Suppressor macrophage (primary cell): ENCODE data around the gene ZNF662.

Experiments
- DNase-seq, 4 experiments: peaks; one replicate each; pipeline ENCODE4 v3.0.0-alpha.2; 2020 to 2022
- total RNA-seq, 17 experiments: gene quantifications; one replicate each; lab custom pipeline; 2026; ENCODE audit warnings: mixed read lengths in 6 of 17, inconsistent platforms in 3 of 17; lab: John Stamatoyannopoulos, UW

ZNF662 gene
- 0 to 1.9 (median 0.08) reads per million in 17 experiments for total RNA-seq

DNA sequence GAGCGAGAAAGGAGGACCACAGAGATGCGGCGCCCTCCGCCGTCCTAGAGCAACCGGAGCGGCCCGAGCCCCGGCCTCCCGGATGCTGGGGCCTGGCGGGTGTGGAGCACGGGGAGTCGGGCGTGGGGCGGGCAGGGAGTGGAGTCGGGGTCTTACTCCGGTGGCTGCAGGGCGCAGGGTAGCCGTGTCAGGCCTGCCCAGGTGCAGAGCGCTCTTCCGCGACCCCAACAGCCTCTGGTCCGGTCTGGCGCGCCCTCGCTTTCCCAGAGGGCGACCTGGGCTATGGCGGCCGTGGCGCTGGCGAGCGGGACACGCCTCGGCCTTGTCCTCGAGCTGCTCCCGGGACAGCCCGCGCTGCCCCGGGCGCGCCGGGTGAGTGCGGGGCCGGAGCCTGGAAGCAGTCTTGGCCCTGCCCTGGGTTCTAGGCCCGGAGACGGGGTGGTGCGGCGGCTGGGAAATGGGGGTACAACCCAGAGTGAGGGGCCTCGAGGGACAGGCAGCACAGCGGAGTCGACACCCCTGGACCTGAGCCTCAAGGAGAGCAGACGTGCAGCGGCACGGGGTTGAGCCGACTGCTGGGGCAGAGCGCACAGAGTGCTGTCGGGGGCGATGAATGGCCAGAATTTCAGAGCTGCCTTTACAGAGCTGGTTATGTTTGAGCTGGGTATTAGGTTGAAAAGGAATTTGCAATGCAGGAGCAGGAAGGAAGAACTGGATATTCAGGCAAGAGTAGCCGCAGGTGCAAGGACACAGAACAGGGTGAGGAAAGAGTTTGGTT, at the start of gene ZNF662:
Gene ZNF662, plus strand, starts transcription at position 73 of the 778 bp plus-strand sequence. CDS start 1,973 bp downstream, outside the sequence.
- DNase-seq = peak in 2 of 4 experiments; percentile 20 to 24

DNA sequence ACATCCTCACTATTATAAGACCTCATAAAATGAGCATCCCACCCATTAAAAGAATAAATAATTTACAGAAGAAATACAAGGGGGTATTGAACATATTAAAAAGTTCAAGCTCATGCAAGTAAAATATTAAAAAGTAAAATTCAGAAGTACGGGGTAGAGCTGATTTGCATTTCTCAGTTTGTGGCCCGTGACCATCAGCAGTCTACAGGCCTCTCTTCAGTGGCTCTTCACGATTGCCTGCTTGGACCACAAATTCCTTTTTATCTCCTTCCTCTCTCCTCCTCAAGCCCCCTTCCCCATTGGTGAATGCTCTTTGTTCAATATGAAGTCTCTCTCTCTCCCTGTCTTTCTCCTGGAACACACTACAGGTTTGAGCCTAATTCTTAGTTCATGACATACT, 49.4 kb upstream of the ZNF662 start:
- DNase-seq = no peak

DNA sequence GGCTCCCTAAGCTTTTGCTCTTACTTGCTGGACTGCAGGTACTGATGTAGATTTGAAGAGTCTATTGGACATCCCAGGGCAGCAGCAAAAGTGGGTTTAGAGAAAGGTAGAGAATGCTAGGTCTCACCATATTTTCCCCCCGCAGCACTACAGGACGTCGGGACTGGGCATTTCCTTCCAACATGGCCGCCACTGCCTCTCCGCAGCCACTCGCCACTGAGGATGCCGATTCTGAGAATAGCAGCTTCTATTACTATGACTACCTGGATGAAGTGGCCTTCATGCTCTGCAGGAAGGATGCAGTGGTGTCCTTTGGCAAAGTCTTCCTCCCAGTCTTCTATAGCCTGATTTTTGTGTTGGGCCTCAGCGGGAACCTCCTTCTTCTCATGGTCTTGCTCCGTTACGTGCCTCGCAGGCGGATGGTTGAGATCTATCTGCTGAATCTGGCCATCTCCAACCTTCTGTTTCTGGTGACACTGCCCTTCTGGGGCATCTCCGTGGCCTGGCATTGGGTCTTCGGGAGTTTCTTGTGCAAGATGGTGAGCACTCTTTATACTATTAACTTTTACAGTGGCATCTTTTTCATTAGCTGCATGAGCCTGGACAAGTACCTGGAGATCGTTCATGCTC, 41.5 kb upstream of the ZNF662 start:
- no peak for DNase-seq

DNA sequence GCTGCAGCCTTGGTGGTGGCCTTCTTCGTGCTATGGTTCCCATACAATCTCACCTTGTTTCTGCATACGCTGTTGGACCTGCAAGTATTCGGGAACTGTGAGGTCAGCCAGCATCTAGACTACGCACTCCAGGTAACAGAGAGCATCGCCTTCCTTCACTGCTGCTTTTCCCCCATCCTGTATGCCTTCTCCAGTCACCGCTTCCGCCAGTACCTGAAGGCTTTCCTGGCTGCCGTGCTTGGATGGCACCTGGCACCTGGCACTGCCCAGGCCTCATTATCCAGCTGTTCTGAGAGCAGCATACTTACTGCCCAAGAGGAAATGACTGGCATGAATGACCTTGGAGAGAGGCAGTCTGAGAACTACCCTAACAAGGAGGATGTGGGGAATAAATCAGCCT, 40.7 kb upstream of the ZNF662 start:
- no peak for DNase-seq

DNA sequence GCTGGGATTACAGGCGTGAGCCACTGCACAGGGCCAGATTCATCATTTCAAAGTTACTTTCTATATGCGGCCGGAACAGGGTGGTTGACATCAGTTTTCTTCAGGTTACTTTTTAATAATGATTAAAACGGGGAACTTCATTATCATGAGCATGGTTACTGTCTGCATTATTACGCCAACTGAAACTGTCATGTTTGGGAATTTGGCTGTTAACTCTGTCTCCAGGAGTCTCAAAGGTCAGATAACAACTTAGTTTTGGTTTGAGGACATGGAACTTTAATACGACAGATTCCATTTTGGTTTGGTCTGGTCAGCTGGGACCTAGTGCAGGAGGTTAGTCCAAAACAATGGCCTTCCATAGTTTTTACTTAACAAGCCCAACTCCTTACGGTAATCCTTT, 38.8 kb upstream of the ZNF662 start:
- no peak for DNase-seq

DNA sequence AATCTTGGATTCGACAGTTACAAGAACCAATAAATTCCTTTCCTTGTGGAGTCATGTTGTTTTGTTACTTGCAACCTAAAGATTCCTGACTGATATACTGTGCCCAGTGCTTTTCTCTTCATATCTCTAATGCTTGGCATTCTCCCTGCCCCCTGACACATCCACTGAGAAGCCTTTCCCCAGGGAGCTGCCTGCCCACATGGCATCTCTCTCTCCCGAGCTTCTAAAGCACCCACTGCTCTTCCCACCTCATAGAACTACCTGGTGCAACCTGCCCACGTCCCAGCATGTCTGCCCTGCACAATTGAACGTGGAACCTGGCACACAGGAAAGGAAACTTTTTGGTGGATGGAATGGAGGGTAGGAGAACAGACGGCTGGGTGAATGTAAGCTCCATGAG, 37.1 kb upstream of the ZNF662 start:
- no peak for DNase-seq

DNA sequence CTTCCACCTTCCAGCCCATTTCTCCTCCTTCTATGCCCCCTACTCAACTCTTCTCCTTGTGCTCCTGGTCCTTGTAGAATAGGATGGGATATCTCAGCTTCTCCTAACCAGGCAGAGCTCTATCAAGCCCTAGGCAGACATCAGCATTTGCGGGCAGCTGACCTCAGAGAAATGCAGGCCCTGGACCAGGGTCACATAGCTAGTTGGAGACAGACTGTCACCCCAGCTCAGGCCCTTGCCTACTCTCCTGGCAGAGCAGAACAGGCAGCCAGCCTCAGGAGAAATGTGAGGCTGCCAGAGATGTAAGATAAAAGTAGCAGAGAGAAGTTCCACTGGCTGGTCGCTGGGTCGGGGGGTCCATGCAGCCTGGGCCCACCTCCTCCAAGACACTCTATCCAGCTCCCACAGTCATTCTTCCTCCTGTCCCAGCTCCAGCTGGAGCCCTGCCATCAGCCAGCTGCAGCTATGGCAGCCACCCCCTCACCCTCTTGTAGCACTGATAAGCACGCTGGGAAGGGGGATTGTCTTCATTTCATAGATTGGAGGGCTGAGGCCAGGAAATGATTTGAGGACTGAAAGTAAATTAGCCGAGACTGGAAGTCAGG, 34.2 kb upstream of the ZNF662 start:
- DNase-seq = no peak

DNA sequence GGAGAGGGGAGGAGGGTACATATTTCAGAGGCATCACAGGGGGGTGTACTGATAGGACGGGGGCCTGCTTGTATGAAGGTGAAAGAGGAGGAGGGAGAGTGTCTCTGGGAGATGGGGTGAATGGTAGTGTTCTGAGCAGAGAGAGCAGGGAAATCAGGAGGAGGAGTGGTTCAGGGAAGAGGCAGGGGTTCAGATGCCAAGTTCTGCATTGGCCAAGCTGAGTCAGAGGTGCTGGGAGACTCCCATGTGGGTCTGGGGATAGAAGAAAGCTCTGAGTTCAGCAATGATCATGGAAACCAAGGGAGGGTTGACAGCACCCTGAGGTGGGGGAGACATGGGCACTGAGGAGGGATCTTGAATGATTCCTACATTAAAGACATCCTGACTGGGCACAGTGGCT, 33.2 kb upstream of the ZNF662 start:
- no peak for DNase-seq

DNA sequence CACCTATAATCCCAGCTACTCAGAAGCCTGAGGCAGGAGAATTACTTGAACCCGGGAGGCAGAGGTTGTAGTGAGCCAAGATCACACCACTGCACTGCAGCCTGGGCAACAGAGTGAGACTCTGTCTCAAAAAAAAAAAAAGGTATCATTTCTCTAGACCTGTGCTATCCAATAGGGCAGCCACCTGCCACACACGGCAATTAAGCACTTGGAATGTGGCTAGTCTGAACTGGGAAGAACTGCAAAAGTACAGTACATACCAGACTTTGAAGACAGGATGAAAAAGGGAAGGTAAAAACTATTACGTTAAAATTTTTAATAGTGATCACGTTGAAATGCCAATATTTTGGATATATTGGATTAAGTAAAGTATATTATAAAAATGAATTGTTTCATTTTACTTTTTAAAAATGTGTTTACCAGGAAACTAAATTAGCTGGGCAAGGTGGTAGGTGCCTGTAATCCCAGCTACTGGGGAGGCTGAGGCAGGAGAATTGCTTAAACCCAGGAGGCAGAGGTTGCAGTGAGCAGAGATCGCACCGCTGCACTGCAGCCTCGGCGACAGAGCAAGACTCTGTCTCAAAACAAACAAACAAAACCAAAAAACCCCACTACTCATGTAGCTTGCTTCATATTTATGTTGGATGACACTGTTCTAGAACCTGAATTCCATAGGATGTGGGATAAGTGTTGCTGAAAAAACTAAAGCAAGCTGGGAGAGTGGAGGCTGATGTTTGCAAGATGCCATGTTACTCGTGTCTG, 32.5 kb upstream of the ZNF662 start:
- DNase-seq = no peak

DNA sequence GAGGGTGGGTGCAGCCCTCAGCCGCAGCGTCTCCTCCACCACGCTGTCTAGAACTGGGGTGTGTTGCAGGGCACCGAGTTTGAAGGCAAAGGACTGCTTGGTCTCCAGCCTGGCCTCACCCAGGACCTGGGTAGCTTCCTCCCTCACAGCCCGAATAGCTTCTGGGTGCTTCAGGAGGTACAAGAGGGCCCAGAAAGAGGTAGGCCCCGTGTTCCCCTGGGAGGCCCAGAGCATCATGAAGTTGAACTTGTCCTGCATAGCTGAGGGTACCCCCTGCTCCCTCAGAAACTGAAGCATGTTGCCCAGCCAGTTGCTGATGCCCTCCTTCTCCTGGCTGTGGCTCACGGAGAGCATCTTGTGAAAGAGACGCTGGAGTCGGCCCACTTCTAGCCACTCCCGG, 31.2 kb upstream of the ZNF662 start:
- no peak for DNase-seq

DNA sequence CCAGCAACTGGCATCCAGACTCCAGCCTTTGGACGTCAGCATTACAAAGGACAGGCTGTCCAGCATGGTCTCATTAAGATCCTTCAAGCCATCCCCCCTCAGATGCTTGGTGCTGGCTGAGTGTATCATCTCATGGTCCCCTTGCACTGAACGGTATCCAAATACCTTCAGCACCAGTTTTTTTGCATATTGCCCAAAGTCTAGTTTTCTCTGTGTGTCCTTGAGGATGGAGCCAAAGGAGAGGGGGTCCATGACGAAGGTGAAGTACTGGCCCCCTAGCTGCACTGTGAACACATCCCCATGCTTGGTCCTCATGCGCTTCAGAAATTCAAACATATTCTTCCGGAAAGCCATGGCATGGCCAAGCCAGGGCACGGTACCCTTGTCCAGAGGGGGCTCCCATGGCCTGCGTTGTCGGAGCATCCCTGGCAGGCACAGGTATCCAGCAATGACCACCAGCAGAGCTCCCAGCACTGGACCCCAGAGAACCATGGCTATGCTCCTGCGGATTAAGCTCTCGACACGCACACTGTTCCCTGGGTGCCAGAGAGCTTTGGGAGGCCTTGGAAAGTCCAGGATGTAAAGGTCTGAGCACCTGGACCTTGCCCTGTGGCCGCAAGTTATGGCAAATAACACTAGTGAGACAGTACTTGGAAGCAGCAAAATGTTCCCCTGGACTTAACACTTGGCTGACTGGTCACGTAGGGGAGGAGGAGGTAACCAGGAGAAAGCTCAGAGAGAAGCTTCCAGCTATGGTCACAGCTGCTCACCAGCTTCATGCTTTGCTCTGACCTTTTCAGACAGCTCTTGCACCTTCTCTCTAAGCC, 30.4 kb upstream of the ZNF662 start, which contains the start of gene CYP8B1:
Gene CYP8B1, minus strand, starts transcription at position 555 of the 827 bp plus-strand sequence. Its CDS starts 63 bp downstream, at position 492.
- DNase-seq = no peak

DNA sequence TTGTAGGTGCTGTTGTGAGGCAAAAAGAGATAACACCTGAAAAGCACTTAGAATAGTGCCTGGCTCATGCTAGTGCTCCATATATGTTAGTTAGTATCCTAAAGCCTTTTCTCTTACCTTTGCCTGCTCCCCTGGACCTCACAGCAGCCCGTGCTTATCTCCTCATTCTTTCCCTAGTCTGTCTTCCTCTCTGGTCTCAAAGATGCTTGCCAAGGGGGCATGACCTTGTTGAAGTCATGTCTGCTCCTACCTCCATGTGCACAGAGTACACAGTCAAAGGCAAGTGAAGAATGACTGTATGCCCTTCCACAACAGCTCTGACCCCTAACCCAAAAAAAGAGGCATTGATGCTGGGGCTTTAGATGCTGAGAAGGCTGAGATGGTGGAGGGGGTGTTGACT, 29.5 kb upstream of the ZNF662 start:
- DNase-seq = no peak

DNA sequence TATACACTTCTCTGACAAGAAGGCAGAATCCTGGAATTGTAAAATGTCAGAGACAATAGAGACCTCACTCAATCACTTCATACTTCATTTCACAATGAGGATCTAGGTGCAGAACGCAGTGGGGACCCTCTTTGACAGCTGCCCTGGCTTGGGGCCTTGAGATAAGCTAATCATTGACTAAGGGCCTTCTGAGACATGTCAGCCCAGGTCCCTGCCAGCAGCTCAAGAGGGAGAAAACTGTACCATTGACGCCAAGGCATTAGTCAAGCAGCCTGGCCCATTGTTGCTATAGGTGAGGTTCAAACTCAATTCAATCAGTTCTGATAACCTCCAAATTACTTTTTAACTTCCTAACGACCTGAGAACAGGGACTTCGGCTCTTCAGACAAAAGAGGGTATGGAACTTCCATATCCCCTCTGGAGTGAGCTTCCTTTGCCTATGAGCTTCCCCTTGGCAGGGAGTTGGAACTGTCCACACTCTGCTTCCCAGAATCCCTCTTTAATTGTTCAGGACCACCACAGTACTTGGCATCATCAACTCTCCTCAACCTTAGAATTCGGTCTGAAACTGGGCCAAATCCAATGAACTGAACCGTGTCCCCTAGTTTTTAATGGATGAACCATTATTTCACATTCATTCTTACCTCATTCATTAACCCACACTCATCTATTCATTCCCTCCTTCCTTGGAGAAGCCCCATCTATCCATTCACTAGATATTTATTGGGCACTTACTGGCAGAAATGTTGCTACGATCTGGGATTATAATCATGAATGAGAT, 28.8 kb upstream of the ZNF662 start:
- DNase-seq = no peak

DNA sequence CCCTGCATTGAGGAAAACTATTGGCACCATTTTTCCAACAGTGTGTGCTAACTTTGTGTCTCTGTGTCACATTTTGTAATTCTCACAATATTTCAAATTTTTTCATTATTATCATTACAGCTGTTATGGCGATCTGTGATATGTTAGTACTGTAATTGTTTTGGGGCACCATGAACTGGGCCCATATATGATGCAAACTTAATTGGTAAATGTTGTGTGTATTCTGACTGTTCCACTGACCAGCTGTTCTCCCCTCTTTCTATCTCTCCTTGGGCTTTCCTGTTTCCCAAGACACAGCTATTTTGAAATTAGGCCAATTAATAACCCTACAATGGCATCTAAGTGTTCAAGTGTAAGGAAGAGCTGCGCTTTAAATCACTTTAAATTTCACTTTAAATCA, 28.1 kb upstream of the ZNF662 start:
- no peak for DNase-seq

DNA sequence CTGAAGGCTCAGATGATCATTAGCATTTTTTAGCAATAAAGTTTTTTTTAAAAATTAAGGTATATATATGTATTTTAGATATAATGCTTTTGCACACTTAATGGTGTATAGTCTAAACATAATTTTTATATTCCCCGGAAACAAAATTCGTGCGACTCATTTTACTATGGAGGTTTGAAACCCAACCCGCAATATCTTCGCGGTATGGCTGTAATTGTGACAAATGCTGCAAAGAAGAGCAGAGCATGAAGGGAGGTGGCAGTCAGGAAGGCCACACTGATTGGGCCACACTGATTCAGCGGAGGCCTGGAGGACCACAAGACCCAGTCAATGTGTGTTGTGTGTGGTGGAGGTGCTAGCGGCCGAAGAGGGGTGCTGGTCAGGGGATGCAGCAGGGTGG, 25.8 kb upstream of the ZNF662 start:
- no peak for DNase-seq

DNA sequence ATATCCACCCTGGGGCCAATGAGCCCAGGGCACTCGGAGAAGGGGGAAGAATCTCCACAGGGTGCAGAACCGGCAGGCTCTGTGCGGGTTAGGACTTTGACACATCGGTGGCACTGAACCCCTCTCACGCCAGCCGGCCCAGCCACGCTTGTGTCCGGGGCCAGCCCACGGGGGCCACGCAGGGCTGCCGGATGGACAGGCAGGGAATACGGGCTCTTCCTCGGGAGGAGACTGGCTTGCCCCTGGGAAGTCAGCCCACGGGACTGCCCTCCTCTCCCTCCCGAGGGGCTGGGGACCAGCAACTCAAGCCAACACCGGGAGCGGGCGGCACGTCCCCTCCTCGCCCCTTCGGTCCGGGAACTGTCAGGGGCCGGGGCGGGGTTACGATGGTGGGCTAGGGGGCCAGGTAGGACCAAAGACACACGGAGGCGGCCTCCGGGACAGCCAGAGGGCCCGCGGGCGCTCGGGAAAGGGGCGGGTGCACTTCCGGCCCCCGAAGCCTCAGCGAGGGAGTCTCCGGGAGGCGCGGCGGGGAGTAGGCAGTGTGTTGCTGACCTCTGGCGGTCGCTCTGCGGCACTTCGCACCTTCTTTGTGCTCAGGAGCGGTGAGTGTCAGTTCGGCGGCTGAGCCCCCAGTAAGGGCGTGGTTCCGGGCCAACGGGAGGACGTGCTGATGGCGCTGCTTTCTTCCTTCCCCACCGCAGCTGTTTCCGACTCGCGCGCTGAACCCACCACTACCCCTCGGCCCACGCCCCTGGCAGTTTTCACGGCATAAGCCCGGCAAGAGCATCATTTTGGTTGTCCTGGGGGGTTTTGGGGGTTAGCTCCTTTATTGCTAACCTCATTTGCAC, 25.1 kb upstream of the ZNF662 start:
- peak; percentile 84 to 91 (median 88) for DNase-seq

DNA sequence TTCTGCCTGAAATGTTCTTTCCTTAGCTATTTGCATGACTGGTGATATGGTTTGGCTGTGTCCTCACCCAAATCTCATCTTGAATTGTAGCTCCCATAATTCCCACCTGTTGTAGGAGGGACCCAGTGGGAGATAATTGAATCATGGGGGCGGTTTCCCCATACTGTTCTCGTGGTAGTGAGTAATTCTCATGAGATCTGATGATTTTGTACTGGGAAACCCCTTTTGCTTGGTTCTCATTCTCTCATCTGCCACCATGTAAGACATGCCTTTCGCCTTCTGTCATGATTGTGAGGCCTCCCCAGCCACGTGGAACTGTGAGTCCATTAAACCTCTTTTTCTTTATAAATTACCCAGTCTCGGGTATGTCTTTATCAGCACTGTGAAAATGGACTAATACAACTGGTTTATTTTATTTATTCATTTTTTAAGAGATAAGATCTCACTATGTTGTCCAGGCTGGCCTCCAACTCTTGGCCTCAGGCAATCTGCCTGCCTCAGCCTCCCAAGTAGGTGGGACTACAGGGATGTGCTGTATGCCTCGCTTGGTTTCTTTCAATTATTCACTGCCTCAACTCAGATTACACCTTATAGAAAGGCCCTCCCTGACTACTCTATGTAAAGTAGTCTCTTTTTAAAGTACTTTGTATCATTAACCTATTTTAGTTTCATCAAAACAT, 22.6 kb upstream of the ZNF662 start:
- DNase-seq = peak in 2 of 4 experiments; percentile 14 to 30

DNA sequence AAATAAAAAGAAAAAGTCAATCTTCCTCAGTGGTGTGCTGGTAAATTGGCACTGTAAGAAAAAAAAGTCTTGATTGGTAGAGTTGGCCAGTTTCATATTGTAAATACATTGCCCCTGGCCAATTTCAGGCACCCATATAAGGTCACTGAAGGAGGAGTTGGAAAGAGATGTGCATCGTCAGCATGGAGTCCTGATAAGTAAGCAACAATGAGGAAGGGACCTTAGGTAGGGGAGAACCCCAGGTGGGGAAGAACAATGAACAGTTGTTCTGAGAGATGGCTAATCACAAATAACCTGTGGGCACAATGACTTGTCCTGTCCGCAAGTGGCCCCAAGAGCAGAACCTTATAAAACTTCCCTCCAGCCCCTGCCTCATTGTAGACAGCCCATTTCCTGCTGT, 21.6 kb upstream of the ZNF662 start:
- no peak for DNase-seq

DNA sequence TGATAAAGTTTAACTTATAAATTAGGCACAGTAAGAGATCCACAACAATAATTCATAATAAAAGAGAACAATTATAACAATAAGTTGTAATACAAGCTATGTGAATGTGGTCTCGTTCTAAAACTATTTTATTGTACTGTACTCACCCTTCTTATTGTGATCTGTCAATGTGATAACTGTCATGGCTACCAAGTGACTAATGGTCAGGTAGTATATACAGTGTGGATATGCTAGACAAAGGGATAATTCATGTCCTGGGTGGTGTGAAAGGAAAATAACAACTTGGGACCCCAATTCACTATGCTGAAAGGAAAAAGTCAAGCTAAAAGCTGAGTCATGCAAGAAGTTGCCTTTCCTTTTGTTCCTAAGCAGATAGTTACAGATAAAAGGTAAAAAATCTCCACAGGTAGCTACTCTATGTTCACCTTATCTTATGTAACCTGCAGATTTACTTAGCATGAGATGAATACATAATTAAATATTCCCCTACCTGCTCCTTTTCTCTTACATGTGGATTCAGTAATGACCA, 19.6 kb upstream of the ZNF662 start:
- DNase-seq = no peak
